ENCODE data around the gene DGKZ.

The DGKZ gene

GRCh38 chr11:46381819-46382645 lies 34.8 kb downstream of the DGKZ start:
- Histone ChIP-seq H3K4me3 (ENCODE audit: low read length) (peak overlapping the region; percentile 73), H3K36me3 (ENCODE audit: control insufficient read depth, insufficient read depth, low read length) (peaks cover 3% of the 10 kb centered on the region; the same call in 1 of the 2 replicates), H3K4me1 (ENCODE audit: control insufficient read depth, insufficient read depth, low read length) (peaks cover 8% of the 10 kb centered on the region), H3K27me3 (ENCODE audit: control insufficient read depth, insufficient read depth, low read length) (no peaks in the 10 kb centered on the region), H3K27ac (ENCODE audit: low read length) (no peak overlapping the region), H3K9me3 (ENCODE audit: control insufficient read depth, insufficient read depth, low read length) (no peaks in the 10 kb centered on the region)
- no CpG with 5 or more reads among the region's 66 CpGs for WGBS (ENCODE audit: insufficient coverage, insufficient read length)
- no peak for DNase-seq (ENCODE audit: low read depth, low spot score)

GRCh38 chr11:46382646-46383403 lies 35.6 kb downstream of the DGKZ start:
- Histone ChIP-seq H3K4me3 (ENCODE audit: low read length) (peak overlapping the region; percentile 73; the same call in 1 of the 2 replicates), H3K9me3 (ENCODE audit: control insufficient read depth, insufficient read depth, low read length) (no peaks in the 10 kb centered on the region), H3K4me1 (ENCODE audit: control insufficient read depth, insufficient read depth, low read length) (peaks cover 8% of the 10 kb centered on the region), H3K27ac (ENCODE audit: low read length) (no peak overlapping the region), H3K36me3 (ENCODE audit: control insufficient read depth, insufficient read depth, low read length) (no peaks in the 10 kb centered on the region), H3K27me3 (ENCODE audit: control insufficient read depth, insufficient read depth, low read length) (no peaks in the 10 kb centered on the region)
- no peak for DNase-seq (ENCODE audit: low read depth, low spot score)
- WGBS (ENCODE audit: insufficient coverage, insufficient read length): no CpG with 5 or more reads among the region's 18 CpGs

DNA sequence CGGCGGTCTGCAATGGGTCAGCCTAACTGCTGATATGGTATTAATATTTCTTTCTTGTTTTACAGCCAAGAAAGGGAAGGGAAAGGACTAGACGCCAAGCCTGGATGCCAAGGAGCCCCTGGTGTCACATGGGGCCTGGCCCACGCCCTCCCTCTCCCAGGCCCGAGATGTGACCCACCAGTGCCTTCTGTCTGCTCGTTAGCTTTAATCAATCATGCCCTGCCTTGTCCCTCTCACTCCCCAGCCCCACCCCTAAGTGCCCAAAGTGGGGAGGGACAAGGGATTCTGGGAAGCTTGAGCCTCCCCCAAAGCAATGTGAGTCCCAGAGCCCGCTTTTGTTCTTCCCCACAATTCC lies 36.1 kb downstream of the DGKZ start:
- H3K27ac ChIP-seq (ENCODE audit: low read length): no peak overlapping the region
- no peaks in the 10 kb centered on the region for H3K27me3 ChIP-seq (ENCODE audit: control insufficient read depth, insufficient read depth, low read length)
- no peaks in the 10 kb centered on the region for H3K9me3 ChIP-seq (ENCODE audit: control insufficient read depth, insufficient read depth, low read length)
- no peaks in the 10 kb centered on the region for H3K36me3 ChIP-seq (ENCODE audit: control insufficient read depth, insufficient read depth, low read length)
- no CpG with 5 or more reads among the region's 7 CpGs for WGBS (ENCODE audit: insufficient coverage, insufficient read length)
- H3K4me3 ChIP-seq (ENCODE audit: low read length): no peak overlapping the region
- no peak for DNase-seq (ENCODE audit: low read depth, low spot score)
- H3K4me1 ChIP-seq (ENCODE audit: control insufficient read depth, insufficient read depth, low read length): peaks cover 8% of the 10 kb centered on the region

- no peak overlapping the region for H3K27ac ChIP-seq (ENCODE audit: low read length)
- H3K27me3 ChIP-seq (ENCODE audit: control insufficient read depth, insufficient read depth, low read length): peaks cover 2% of the 10 kb centered on the region; the same call in 1 of the 2 replicates
- no peak overlapping the region for H3K4me3 ChIP-seq (ENCODE audit: low read length)
- DNase-seq (ENCODE audit: low read depth, low spot score): no peak
- no CpG with 5 or more reads among the region's 12 CpGs for WGBS (ENCODE audit: insufficient coverage, insufficient read length)
- H3K36me3 ChIP-seq (ENCODE audit: control insufficient read depth, insufficient read depth, low read length): no peaks in the 10 kb centered on the region
- H3K9me3 ChIP-seq (ENCODE audit: control insufficient read depth, insufficient read depth, low read length): no peaks in the 10 kb centered on the region
- H3K4me1 ChIP-seq (ENCODE audit: control insufficient read depth, insufficient read depth, low read length): peaks cover 4% of the 10 kb centered on the region
Observed at GRCh38 chr11:46383974-46384701, 36.9 kb downstream of the DGKZ start.

DNA sequence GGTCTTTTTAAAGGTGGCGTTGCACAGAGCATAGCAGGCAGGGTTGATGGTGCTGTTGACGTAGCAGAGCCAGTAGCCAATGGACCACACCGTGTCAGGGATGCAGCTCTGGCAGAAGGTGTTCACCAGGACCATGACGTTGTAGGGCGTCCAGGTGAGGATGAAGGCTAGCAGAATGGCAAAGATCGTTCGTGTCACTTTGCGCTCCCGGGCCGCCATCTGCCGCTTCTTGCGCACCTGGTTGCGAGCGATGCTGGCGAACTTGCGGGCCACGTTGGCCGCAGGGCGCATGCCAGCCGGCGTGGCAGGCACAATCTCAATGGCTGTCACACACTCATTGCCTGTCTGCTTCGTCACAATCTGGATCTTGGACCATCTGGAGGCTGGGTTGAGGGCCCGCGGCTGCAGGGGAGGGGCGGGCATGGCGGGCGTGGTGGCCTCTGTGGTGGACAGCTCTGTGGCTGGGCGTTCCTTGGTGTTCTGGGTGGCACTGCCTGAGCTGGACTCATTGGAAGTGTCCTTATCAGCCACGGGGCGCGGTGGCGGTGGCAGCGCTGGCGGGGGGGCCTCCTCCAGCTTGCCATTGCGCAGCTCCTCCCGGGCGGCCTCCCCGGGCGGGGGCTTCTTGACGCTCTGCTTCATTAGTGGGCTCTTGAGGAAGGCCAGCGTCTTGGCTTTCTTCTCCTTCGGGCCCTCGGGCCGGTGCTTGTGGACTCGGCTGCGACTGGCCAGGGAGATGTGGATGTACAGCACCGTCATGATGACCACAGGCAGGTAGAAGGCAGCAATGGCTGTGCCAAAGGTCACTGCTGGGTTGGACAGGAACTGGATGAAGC lies 38.1 kb downstream of the DGKZ start:
- H3K36me3 ChIP-seq (ENCODE audit: control insufficient read depth, insufficient read depth, low read length): no peaks in the 10 kb centered on the region
- H3K9me3 ChIP-seq (ENCODE audit: control insufficient read depth, insufficient read depth, low read length): no peaks in the 10 kb centered on the region
- no peak overlapping the region for H3K4me3 ChIP-seq (ENCODE audit: low read length)
- no peak overlapping the region for H3K27ac ChIP-seq (ENCODE audit: low read length)
- DNase-seq (ENCODE audit: low read depth, low spot score): no peak
- H3K4me1 ChIP-seq (ENCODE audit: control insufficient read depth, insufficient read depth, low read length): peaks cover 8% of the 10 kb centered on the region
- H3K27me3 ChIP-seq (ENCODE audit: control insufficient read depth, insufficient read depth, low read length): peaks cover 10% of the 10 kb centered on the region
- WGBS (ENCODE audit: insufficient coverage, insufficient read length): no CpG with 5 or more reads among the region's 47 CpGs

- no peak overlapping the region for H3K4me3 ChIP-seq (ENCODE audit: low read length)
- H3K4me1 ChIP-seq (ENCODE audit: control insufficient read depth, insufficient read depth, low read length): peaks cover 8% of the 10 kb centered on the region
- no peaks in the 10 kb centered on the region for H3K9me3 ChIP-seq (ENCODE audit: control insufficient read depth, insufficient read depth, low read length)
- H3K27me3 ChIP-seq (ENCODE audit: control insufficient read depth, insufficient read depth, low read length): peaks cover 15% of the 10 kb centered on the region
- DNase-seq (ENCODE audit: low read depth, low spot score): no peak
- H3K36me3 ChIP-seq (ENCODE audit: control insufficient read depth, insufficient read depth, low read length): no peaks in the 10 kb centered on the region
- WGBS (ENCODE audit: insufficient coverage, insufficient read length): no CpG with 5 or more reads among the region's 25 CpGs
- H3K27ac ChIP-seq (ENCODE audit: low read length): no peak overlapping the region
Observed at GRCh38 chr11:46386005-46386578, 38.8 kb downstream of the DGKZ start.

GRCh38 chr11:46386674-46387073 lies 39.4 kb downstream of the DGKZ start:
- H3K27me3 ChIP-seq (ENCODE audit: control insufficient read depth, insufficient read depth, low read length): peaks cover 15% of the 10 kb centered on the region
- no peak for DNase-seq (ENCODE audit: low read depth, low spot score)
- H3K27ac ChIP-seq (ENCODE audit: low read length): no peak overlapping the region
- H3K36me3 ChIP-seq (ENCODE audit: control insufficient read depth, insufficient read depth, low read length): no peaks in the 10 kb centered on the region
- WGBS (ENCODE audit: insufficient coverage, insufficient read length): no CpG with 5 or more reads among the region's 4 CpGs
- peaks cover 8% of the 10 kb centered on the region for H3K4me1 ChIP-seq (ENCODE audit: control insufficient read depth, insufficient read depth, low read length)
- H3K4me3 ChIP-seq (ENCODE audit: low read length): no peak overlapping the region
- no peaks in the 10 kb centered on the region for H3K9me3 ChIP-seq (ENCODE audit: control insufficient read depth, insufficient read depth, low read length)

- DNase-seq (ENCODE audit: low read depth, low spot score): no peak
- no CpG with 5 or more reads among the region's 5 CpGs for WGBS (ENCODE audit: insufficient coverage, insufficient read length)
- peaks cover 8% of the 10 kb centered on the region for H3K4me1 ChIP-seq (ENCODE audit: control insufficient read depth, insufficient read depth, low read length)
Observed at GRCh38 chr11:46387456-46387855, 40.2 kb downstream of the DGKZ start.

DNA sequence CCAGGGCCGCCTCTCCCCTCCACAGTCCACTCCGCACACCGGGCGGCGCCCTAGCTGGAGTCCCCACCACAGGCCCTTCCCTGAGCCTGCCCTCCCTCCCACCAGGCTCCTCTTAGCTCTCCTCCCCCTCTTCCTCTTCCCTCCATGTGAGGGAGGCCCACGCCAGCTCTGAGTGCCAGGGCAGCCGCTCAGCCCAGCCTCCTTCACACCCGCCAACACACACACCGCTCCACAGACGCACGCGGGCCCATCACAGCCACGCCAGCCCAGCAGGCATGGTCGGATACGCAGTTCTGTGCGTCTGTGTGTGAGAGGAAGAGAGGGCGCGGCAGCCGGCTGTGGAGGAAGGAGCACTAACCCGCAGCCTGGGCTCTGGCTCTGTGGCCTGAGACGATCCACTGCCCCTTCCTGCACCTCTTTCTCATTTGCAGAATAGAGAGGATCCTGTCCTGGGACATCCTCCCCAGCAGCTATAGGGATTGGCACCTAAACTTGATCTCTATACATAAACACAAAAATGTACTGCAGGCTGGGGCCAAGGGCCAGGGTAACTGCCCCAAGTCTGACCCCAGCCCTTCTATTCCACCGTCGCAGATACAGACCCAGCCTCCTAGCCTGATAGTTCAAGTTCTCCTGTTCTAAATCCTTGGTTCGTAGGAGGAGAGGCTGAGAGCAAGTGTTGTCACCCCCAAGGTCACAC lies 40.8 kb downstream of the DGKZ start:
- H3K4me1 ChIP-seq (ENCODE audit: control insufficient read depth, insufficient read depth, low read length): peaks cover 4% of the 10 kb centered on the region
- H3K27ac ChIP-seq (ENCODE audit: low read length): no peak overlapping the region
- DNase-seq (ENCODE audit: low read depth, low spot score): no peak
- WGBS (ENCODE audit: insufficient coverage, insufficient read length): no CpG with 5 or more reads among the region's 24 CpGs
- no peak overlapping the region for H3K4me3 ChIP-seq (ENCODE audit: low read length)
- no peaks in the 10 kb centered on the region for H3K36me3 ChIP-seq (ENCODE audit: control insufficient read depth, insufficient read depth, low read length)
- no peaks in the 10 kb centered on the region for H3K9me3 ChIP-seq (ENCODE audit: control insufficient read depth, insufficient read depth, low read length)
- H3K27me3 ChIP-seq (ENCODE audit: control insufficient read depth, insufficient read depth, low read length): peaks cover 15% of the 10 kb centered on the region

More at GRCh38 chr11:46387456-46387855, 40.2 kb downstream of the DGKZ start:
- peaks cover 15% of the 10 kb centered on the region for H3K27me3 ChIP-seq (ENCODE audit: control insufficient read depth, insufficient read depth, low read length)
- H3K4me3 ChIP-seq (ENCODE audit: low read length): no peak overlapping the region
- H3K36me3 ChIP-seq (ENCODE audit: control insufficient read depth, insufficient read depth, low read length): no peaks in the 10 kb centered on the region
- no peaks in the 10 kb centered on the region for H3K9me3 ChIP-seq (ENCODE audit: control insufficient read depth, insufficient read depth, low read length)
- H3K27ac ChIP-seq (ENCODE audit: low read length): no peak overlapping the region
